Nucleus accumbens (tissue), 56 donors: ENCODE measurements around the gene UTP4.
A peak's percentile ranks its signal among the peaks of the same experiment; 100 is the strongest.

Source experiments
- DNase-seq, 56 donors: peaks; one replicate each; lab custom pipeline; 2025; lab: John Stamatoyannopoulos, UW

Gene UTP4

GRCh38 chr16:69169607-69170352, 37.3 kb downstream of the UTP4 start:
- no peak for DNase-seq

- no peak for DNase-seq
Observed at GRCh38 chr16:69171325-69172084, 39.1 kb downstream of the UTP4 start.

GRCh38 chr16:69176033-69176800, 43.8 kb downstream of the UTP4 start:
- DNase-seq = no peak

DNA sequence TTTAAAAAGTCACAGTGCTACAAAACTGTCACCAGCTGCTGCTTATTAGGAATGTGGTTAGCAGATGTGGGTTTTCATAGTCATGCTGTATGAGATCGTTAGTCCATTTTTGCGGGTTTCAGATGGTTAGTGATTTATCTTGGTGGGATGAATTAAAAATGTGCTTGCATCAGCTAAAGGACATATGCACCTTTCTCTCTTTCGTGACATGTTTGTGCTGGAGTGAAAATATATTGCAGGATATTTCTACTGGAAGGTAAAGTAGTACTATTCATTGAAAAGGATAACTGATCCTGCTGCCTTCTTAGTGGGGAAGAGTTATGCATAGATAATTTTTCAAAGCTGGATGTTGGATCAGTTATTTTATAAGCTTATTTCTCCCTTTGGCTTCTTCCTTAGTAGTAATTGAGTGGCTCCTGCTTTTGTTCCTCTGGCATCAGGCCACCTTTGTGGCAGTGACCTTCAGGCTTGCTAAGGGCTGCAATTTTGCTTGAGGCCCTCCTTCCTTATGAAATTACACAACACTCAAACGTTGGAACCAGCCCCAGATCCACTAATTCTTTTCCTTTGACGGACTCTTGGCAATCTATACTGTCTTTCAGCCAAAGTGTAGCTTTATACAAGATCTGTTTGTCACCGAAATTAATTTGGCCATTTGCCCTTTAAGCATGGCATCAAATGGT, 47.0 kb downstream of the UTP4 start:
- DNase-seq = peak in 3 of 56 donors; percentile 11 to 40 (median 21)

DNA sequence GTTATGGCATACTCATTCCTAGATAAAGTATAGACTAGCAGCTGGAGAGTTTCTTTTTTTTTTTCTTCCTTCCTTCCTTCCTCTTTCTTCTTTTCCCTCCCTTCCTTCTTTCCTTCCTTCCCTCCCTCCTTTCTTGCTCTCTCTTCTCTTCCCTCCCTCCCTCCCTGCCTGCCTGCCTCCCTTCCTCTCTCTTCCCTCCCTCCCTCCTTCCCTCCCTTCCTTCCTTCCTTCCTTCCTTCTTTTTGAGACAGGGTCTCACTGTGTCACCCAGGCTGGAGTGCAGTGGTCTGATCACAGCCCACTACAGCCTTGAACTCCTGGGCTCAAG, 47.5 kb downstream of the UTP4 start:
- DNase-seq = no peak

DNA sequence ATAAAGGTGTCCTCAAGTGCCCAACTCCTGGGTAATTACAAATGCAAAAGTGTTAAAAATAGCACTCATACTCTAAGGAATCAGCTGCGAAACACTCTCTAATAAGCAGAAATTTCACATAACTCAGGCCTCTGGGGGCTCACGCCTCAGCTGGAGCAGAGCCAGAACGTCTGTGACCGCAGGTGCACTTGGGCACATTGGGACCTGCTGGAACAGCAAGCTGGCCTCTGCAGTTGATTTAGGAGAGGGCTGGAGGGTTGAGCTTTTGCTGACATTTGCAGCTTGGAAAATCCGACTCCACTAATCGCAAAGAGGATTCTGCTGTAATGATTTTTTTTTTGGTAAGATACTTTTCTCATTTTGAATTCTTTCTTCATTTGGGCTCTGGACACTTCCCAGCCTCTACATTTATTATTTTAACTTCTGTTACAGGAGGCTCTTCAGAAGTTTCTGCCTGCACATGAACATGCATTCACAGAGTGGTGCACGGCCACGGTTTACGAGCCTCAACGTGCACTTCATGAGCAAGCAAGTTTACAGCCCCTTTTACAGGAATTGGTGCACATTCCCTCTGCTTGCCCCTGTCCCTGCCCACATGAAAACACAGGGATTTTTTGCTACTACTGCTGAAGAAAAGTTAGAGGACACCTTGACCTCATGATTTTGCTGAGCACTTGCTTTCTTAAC, 50.4 kb downstream of the UTP4 start:
- DNase-seq = no peak

DNA sequence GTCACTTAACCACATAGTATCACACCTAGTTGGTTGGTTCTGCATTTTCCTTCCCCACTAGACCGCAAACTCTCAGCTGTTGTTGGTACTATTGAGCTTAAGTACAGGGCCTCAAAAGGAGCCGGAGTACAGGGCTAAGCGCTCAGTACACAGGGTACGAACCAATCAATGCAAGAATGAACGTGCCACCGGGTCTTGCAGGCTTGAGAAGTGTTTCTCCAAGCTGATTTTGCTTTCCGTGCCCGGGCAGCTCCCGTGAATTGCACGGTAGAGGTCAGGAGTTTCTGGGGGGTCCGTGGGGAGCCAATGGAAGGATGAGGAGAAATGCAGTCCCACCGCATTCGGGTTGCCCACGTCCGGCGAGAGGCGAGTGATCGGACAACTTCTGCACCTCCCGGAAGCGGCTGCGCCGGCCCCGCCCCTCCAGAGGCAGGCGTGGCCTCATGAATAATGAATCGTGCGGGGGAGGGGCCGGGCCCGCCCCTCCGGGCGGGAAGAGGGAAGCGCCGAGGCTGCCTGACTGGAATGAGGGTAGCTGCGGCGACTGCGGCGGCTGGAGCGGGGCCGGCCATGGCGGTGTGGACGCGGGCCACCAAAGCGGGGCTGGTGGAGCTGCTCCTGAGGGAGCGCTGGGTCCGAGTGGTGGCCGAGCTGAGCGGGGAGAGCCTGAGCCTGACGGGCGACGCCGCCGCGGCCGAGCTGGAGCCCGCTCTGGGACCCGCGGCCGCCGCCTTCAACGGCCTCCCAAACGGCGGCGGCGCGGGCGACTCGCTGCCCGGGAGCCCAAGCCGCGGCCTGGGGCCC, 54.4 kb downstream of the UTP4 start, which contains the start of gene SNTB2:
TSS of gene SNTB2 (plus strand) at position 523 of the 804 bp plus-strand sequence. CDS start at position 526, 3 bp downstream.
- peak in 55 of 56 donors; percentile 38 to 93 (median 80) for DNase-seq

GRCh38 chr16:69187446-69188235, 55.2 kb downstream of the UTP4 start:
- DNase-seq = peak in 37 of 56 donors; percentile 9 to 70 (median 41)

- DNase-seq = peak in 17 of 56 donors; percentile 11 to 54 (median 28)
Observed at GRCh38 chr16:69188236-69188549, 55.7 kb downstream of the UTP4 start.

DNA sequence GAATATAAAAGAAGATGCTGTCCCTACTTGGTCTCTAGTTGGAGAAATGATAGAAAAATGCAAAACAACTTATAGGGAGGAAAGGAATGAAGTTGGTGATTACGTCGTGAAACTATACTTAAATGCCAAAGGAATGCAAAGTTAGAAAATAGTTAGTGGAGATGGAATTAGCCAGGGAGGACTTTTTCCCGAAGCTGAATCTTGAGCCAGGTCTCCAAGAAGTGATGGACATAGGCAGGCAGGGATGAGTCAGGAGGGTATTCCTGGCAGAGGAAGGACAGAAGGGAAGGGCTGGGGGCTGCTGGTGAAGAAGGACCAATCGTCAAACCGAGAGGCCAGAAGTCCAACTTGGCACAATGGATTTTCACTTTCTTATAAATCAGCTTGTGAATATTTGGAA, 56.3 kb downstream of the UTP4 start:
- DNase-seq = no peak

GRCh38 chr16:69190046-69190588, 57.7 kb downstream of the UTP4 start:
- no peak for DNase-seq

GRCh38 chr16:69190598-69190997, 58.1 kb downstream of the UTP4 start:
- DNase-seq = no peak

DNA sequence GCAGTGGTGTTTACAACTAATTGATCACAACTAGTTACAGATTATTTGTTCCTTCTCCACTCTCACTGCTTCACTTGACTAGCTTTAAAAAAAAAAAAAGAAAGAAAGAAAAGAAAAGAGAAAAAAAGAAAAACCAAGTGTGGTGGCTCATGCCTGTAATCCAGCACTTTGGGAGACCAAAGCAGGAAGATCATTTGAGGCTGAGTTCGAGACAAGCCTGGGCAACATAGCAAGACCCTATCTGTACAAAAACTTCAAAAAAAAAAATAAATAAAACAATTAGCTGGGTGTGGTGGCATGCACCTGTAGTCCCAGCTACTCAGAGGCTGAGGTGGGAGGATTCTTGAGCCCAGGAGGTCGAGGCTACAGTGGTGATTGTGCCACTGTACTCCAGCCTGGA, 58.7 kb downstream of the UTP4 start:
- DNase-seq = no peak

DNA sequence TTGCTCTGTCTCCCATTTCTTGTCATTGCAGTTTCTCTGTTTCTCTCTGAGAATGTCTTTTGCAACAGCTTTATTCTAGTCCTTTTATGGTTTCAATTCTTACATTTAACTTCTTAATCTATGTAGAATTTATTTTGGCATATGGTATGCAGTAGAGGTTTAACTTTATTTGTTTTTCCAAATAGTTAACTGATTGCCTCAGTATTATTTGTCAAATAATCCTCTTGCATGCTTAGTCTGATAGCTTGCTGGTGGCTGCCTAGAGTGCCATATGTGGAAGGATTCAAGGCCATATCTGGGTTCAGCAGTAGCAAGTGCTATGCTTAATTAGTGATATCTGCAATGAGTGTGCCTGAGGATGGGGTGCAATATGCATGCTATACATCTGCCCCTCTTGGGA, 61.4 kb downstream of the UTP4 start:
- no peak for DNase-seq

DNA sequence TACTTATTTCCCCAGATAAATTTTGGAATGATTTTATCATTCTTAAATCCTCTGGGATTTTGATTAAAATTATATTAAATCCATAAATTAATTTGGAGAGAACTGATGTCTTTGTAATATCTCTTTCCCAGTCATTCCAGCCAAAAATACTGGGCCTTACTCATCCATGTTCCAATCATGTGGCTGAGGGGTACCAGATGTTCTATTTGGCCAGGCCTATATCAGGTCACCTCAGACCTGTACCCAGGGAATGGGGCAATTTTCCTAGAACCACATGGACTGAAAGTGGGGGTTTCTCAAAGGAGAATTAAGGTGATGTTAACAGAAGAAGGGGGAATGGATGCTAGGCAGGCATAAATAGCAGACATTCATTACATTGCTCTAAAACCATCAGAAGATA, 62.0 kb downstream of the UTP4 start:
- DNase-seq = no peak

DNA sequence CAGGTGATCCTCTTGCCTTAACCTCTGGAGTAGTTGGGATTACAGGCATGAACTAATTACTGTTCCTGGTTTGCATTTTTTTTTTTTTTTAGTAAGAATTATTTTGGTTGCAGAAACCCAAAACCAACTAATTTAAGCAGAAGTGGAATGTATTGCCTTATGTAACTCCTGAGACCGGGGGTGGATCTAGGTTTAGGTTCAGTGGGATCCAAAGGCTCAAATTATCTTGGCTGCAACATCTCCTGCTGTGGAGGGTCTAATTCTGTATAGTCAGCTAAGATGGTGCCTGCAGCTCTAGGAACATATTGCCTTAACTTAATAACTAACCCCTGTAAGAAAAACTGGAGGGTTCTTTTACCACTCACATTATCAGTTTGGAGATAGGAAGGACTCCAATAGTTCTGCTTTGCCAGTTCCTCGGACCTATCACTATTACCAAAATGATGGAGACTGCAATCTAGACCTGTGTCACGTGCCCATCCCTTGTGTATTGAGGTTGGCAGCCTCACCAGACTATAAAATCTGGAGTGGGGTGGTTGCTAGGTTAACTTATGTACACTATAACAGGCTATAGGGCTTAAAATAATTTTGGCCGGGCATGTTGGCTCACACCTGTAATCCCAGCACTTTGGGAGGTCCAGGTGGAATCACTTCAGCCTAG, 63.0 kb downstream of the UTP4 start:
- no peak for DNase-seq

- no peak for DNase-seq
Observed at GRCh38 chr16:69197573-69197972, 65.1 kb downstream of the UTP4 start.

DNA sequence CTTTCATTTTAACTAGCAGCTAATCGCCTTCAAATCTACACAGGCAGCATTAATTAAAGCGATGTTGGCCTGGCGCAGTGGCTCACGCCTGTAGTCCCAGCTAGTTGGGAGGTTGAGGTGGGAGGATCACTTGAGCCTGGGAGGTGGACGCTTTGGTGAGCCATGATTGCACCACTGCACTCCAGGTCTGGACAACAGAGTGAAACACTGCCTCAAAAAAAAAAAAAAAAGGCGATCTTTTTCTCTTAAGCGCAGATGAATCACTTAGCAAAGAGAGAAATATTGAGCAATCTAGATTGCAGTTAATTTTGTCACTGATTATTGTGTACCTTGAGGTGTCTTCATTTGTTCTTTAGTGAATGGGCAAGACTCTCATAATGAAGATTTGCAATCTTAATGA, 66.9 kb downstream of the UTP4 start:
- no peak for DNase-seq
